ENCODE measurements around the gene RICTOR.

RICTOR gene

DNA sequence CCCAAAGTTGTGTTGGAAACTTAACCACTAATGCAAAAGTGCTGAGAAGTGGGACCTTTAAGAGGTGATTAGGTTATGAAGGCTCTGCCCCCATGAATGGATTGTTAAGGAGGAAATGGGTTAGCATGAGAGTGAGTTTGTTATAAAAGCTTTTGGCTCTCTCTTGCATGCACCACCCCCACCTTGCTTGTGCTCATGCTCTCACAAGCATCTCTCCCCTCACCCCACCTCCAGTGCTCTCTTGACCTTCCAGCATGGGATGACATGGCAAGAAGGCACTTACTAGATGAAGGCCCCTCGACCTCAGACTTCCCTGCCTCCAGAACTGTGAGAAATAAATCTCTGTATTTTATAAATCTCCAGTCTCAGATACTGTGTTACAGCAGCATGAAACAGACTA, 52.8 kb downstream of the RICTOR start:
- TF ChIP-seq OSR1 (CRISPR knock-in tag; IDR thresholded peaks at IDR 0.05) (no peak), ARNTL (CRISPR knock-in tag; IDR thresholded peaks at IDR 0.05; ENCODE audit: borderline replicate concordance, low read depth) (no peak), ISL1 (CRISPR knock-in tag; IDR thresholded peaks at IDR 0.05) (no peak), ESRRG (CRISPR knock-in tag; IDR thresholded peaks at IDR 0.05) (no peak), ZFP3 (CRISPR knock-in tag; IDR thresholded peaks at IDR 0.05) (no peak)
- TF ChIP-seq, protein P1, sequence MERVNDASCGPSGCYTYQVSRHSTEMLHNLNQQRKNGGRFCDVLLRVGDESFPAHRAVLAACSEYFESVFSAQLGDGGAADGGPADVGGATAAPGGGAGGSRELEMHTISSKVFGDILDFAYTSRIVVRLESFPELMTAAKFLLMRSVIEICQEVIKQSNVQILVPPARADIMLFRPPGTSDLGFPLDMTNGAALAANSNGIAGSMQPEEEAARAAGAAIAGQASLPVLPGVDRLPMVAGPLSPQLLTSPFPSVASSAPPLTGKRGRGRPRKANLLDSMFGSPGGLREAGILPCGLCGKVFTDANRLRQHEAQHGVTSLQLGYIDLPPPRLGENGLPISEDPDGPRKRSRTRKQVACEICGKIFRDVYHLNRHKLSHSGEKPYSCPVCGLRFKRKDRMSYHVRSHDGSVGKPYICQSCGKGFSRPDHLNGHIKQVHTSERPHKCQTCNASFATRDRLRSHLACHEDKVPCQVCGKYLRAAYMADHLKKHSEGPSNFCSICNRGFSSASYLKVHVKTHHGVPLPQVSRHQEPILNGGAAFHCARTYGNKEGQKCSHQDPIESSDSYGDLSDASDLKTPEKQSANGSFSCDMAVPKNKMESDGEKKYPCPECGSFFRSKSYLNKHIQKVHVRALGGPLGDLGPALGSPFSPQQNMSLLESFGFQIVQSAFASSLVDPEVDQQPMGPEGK (CRISPR knock-in tag; IDR thresholded peaks at IDR 0.05; ENCODE audit: borderline replicate concordance): no peak
- ATAC-seq: no peak

GRCh38 chr5:39020458-39020857, 53.7 kb downstream of the RICTOR start:
- TF ChIP-seq, protein P2, sequence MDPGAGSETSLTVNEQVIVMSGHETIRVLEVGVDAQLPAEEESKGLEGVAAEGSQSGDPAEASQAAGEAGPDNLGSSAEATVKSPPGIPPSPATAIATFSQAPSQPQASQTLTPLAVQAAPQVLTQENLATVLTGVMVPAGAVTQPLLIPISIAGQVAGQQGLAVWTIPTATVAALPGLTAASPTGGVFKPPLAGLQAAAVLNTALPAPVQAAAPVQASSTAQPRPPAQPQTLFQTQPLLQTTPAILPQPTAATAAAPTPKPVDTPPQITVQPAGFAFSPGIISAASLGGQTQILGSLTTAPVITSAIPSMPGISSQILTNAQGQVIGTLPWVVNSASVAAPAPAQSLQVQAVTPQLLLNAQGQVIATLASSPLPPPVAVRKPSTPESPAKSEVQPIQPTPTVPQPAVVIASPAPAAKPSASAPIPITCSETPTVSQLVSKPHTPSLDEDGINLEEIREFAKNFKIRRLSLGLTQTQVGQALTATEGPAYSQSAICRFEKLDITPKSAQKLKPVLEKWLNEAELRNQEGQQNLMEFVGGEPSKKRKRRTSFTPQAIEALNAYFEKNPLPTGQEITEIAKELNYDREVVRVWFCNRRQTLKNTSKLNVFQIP (CRISPR knock-in tag; IDR thresholded peaks at IDR 0.05; ENCODE audit: borderline replicate concordance, low read depth): no peak
- TF ChIP-seq CSRNP3 (CRISPR knock-in tag; IDR thresholded peaks at IDR 0.05): no peak
- ATAC-seq: no peak

- ATAC-seq: no peak
- TF ChIP-seq CSDC2 (CRISPR knock-in tag; IDR thresholded peaks at IDR 0.05) (no peak), PPARA (CRISPR knock-in tag; IDR thresholded peaks at IDR 0.05; ENCODE audit: borderline replicate concordance) (no peak), OSR1 (CRISPR knock-in tag; IDR thresholded peaks at IDR 0.05) (no peak), SNAI2 (CRISPR knock-in tag; IDR thresholded peaks at IDR 0.05) (no peak), ZC3H10 (CRISPR knock-in tag; IDR thresholded peaks at IDR 0.05) (no peak), TCF4 (CRISPR knock-in tag; IDR thresholded peaks at IDR 0.05; ENCODE audit: borderline replicate concordance) (no peak), ESRRG (CRISPR knock-in tag; IDR thresholded peaks at IDR 0.05) (no peak), RARB (CRISPR knock-in tag; IDR thresholded peaks at IDR 0.05) (no peak), GLIS3 (CRISPR knock-in tag; IDR thresholded peaks at IDR 0.05) (no peak), CSRNP3 (CRISPR knock-in tag; IDR thresholded peaks at IDR 0.05) (no peak), ZNF565 (CRISPR knock-in tag; conservative IDR thresholded peaks at IDR 0.05; ENCODE audit: low read depth) (no peak), ZFP3 (CRISPR knock-in tag; IDR thresholded peaks at IDR 0.05) (no peak), ZNF70 (CRISPR knock-in tag; IDR thresholded peaks at IDR 0.05) (no peak), ARNTL (CRISPR knock-in tag; IDR thresholded peaks at IDR 0.05; ENCODE audit: borderline replicate concordance, low read depth) (no peak)
- TF ChIP-seq, protein P1 (CRISPR knock-in tag; IDR thresholded peaks at IDR 0.05; ENCODE audit: borderline replicate concordance): no peak
- TF ChIP-seq, protein P2 (CRISPR knock-in tag; IDR thresholded peaks at IDR 0.05; ENCODE audit: borderline replicate concordance, low read depth): no peak
These were observed 54.9 kb downstream of the RICTOR start for GRCh38 chr5:39019254-39019653.

DNA sequence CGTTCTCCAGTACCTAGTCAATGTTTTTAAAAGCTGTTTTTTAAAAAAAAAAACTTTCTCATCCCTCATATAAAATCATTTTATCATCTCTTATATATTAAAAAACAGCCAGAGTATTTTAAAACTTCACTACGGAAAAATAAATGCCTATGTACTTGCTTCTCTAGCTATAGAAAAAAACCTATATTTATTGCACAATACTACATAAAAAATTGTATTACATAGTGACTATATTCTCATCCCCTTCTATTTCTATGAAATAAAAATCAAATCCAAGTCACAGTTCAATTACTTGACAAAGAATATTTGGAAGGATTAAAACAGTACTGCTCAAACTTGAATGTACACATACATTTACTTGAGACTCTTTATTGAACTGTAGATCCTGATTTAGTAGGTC, 56.7 kb downstream of the RICTOR start:
- ATAC-seq: no peak

More for the DNA sequence above, 56.7 kb downstream of the RICTOR start:
- TF ChIP-seq ZC3H10 (CRISPR knock-in tag; IDR thresholded peaks at IDR 0.05) (no peak), TCF4 (CRISPR knock-in tag; IDR thresholded peaks at IDR 0.05; ENCODE audit: borderline replicate concordance) (no peak), RARB (CRISPR knock-in tag; IDR thresholded peaks at IDR 0.05) (no peak), PPARA (CRISPR knock-in tag; IDR thresholded peaks at IDR 0.05; ENCODE audit: borderline replicate concordance) (no peak), ZNF8 (CRISPR knock-in tag; IDR thresholded peaks at IDR 0.05) (no peak), BACH2 (CRISPR knock-in tag; IDR thresholded peaks at IDR 0.05; ENCODE audit: borderline replicate concordance) (no peak)
- TF ChIP-seq, protein P1 (CRISPR knock-in tag; IDR thresholded peaks at IDR 0.05; ENCODE audit: borderline replicate concordance): no peak

All from SK-N-SH treated with all-trans-retinoic acid at 6 μM for 48 hours (cell line).